NB4 (cell line): ENCODE measurements around the gene SAMD14.

ENCODE experiments used
- CTCF ChIP-seq: IDR thresholded peaks from one replicate; pipeline ENCODE4 v1.5.1; 2012; ENCODE audit warnings: low read depth, low read length
- MAX ChIP-seq: IDR thresholded peaks from 2 replicates; pipeline ENCODE4 v1.6.1; 2011; ENCODE audit warnings: low read depth, low read length
- MYC ChIP-seq: IDR thresholded peaks from 2 replicates; pipeline ENCODE4 v1.6.1; 2011; ENCODE audit warnings: low read depth, low read length
- POLR2A ChIP-seq: IDR thresholded peaks from 2 replicates; pipeline ENCODE4 v1.6.1; 2011; ENCODE audit warnings: mild to moderate bottlenecking; ENCODE audit not compliant: insufficient read length; ENCODE audit errors: extremely low read depth

- TF ChIP-seq POLR2A (no peak), CTCF (no peak), MAX (no peak), MYC (no peak)
These were observed 48.2 kb downstream of the SAMD14 start for GRCh38 chr17:50081757-50082156.
